Loucy (cell line): ENCODE data around the gene SP1.

Experiments used
- CTCF ChIP-seq: fragments of 200-600 bp; sonication (generic); conservative IDR thresholded peaks from 2 replicates; pipeline ENCODE4 v1.5.1; 2014; ENCODE audit warnings: mild to moderate bottlenecking, antibody characterized with exemption, low read length
- EZH2phosphoT487 ChIP-seq: fragments of 200-600 bp; IDR thresholded peaks from 2 replicates; pipeline ENCODE4 v1.6.1; 2018; ENCODE audit warnings: antibody characterized with exemption, mild to moderate bottlenecking, moderate library complexity, borderline replicate concordance

DNA sequence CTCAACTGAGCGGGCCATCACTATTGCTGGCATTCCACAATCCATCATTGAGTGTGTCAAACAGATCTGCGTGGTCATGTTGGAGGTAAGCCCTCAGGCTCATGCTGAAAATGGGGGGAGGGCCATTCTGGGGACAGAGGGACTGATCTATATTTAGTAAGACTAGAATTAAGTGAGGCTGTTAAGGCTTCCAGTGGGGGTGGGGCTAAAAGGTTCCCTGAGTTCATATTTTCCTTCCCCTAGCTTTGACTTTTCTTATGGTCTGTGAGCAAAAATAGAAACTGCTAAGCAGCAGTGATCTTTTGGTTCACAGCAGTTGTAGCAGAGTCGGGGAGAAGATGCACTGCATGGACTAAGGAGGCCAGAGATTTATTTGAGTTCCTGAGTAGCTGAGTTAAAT lies 81.1 kb downstream of the SP1 start:
- no peak for TF ChIP-seq CTCF
- no peak for TF ChIP-seq EZH2phosphoT487
